GM21528 (cell line): ENCODE results near the gene TRAF3.
"Not testable (repeated sequence)": the region's sequence is repeated elsewhere in the genome, so short reads cannot be mapped to it uniquely, and the experiment has no call there.

Source experiments
- ATAC-seq: cut with Tn5 transposase; IDR thresholded peaks from one replicate; pipeline ENCODE4 v1.9.1; 2021; ENCODE audit warnings: mild to moderate bottlenecking, moderate library complexity; ENCODE audit not compliant: unreplicated experiment, low FRiP score

Gene TRAF3

DNA sequence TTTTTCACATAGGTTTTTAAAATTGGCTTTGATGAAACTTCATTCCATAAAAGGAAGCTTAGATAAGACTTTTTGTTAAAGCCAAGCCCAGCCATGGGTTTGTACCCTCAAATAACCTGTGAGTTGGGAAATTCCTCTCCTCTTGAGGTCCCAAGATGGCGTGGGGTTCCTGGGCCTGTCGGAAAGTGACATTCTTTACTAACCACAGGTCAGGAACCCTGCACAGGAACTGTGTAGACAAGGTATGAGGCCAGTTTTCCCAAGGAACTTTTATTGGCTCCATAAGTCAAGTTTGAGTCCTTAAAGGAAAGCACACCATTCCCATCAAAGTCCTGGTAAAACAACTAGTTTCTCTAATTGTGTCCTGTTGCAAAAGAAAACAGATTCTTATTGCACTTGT, 80.2 kb downstream of the TRAF3 start:
- ATAC-seq: no peak

DNA sequence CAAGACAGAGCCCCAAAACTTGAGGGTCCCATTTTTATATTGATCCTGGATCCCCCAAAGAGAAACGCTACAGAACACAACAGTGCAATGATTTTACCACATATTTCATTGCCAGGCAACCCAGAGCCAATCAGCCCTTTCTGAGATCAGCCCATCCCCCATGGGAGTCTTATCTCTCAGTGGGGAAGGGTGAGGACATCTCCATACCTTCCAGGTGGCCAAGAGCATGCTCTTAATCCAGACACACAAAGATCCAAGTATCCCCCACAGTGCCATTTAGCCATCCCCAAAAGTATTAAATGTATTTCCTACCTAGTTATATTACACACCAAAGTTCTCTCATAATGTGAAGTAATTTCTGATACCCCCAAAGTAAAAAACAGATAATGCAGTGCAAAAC, 82.7 kb downstream of the TRAF3 start:
- no peak for ATAC-seq

DNA sequence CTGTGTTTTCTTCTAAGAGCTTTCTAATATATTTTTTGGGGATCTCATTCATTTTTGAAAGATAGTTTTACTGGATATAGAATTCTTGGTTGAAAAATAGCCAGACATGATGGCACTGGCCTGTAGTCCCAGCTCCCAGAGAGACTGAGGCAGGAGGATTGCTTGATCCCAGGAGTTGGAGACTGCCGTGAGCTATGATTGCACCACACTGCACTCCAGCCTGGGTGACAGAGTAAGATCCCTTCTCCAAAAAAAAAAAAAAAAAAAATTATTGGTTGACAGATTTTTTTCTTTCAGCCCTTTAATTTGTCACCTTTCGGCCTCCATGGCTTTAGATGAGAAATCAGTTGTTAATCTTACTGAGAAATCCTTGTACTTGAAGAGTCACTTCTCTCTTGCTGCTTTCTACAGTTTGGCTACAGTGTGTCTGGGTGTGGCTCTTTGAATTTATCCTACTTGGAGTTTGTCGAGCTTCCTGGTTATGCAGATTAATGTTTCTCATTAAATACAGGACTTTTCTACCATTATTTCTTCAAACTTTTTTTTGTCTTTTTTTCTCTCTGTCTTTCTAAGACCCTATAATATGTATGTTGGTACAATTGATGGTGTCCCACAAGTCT, 85.0 kb downstream of the TRAF3 start:
- no peak for ATAC-seq

GRCh38 chr14:102863381-102863780, 86.1 kb downstream of the TRAF3 start:
- no peak for ATAC-seq

GRCh38 chr14:102865916-102866315, 88.7 kb downstream of the TRAF3 start:
- not testable (repeated sequence) for ATAC-seq

GRCh38 chr14:102866982-102867761, 89.9 kb downstream of the TRAF3 start:
- ATAC-seq: no peak

DNA sequence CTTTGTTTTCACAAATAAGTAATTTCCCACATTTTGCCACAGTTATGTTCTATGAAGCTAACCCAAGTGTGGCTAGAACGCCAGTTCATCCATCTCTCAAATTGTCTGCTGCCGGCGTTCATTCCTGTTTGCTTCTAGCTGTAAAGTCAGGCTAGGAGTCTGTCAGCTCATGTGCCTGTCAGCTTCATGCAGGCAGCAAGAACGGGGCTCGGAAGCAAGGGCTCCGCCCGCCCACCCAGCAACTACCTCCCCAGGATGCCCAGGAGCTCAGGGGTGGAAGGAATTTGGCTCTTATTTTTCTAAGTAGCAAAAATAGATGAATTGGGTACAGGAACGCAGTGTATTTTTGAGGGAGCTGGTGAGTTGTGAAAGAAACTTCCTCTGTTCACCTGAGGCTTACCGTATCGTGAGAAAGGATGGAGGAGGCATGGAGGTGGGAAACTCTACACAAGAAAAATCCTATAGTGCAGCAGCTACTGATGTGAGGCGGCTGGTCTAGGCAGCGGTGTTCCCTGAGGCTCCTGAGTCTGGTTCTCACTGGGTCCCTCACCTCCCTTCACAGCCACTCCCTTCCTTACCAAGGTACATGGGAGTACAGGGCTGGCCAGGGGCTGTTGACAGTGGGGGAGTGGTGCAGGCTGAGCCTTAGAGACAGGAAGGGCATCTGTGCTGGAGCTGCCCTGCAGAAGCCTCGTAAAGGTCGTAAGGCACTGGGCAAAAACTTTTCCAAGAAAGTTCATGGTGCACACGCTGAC, 90.8 kb downstream of the TRAF3 start:
- ATAC-seq: no peak

- no peak for ATAC-seq
Measured at GRCh38 chr14:102868956-102869547, 91.8 kb downstream of the TRAF3 start.

DNA sequence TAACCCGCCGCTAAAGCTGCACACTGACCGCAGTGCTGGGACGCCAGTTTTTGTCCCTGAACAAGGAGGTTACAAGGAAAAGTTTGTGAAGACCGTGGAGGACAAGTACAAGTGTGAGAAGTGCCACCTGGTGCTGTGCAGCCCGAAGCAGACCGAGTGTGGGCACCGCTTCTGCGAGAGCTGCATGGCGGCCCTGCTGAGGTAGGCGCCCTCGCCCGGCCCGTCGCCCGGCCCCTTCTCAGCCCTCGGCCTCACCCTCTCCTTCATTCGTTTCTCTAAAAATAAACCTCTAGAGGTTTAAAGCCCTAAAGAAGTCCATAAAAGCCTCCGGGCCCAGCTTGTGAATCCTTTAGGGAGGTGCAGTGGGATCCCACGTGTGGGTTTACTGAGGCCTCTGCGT, 93.0 kb downstream of the TRAF3 start:
- ATAC-seq: no peak

GRCh38 chr14:102870994-102871831, 94.0 kb downstream of the TRAF3 start:
- no peak for ATAC-seq

DNA sequence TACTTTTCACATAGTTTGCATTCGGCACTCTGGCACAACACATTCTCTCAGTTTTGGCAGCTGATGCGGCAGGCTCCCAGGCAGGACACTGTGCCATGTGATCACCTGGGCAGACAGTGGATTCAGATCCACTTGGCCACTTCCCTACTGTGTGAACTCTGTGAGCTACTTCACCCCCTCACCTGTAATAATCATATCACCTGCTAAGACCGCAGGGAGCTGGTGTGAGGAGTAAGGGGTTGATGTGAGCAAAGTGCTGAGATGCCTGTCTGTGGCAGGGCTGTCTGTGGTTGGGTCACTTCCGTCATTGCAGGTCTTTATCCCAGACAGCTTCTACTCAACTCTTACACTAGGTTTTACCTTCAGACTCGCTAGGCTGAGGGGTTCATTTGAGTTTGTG, 94.8 kb downstream of the TRAF3 start:
- no peak for ATAC-seq

DNA sequence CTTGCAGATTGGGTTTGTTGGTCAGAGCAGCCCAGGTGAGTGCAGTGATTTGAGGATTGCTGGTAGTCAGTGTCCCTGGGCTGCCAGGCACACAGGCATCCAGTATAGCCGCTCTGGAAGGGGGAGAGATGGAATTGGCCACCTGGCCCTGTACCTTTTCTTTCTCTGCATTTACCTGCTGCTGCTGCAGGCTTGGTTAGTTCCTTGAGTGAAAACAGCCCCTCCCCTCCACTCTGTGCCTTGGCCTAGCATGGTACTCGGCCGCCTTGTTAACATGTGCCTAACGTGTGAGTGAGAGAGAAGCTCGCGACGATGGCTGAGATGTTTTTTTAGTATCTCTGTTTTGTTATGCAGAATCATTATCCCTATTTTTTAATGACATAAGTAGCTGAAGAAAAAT, 95.9 kb downstream of the TRAF3 start:
- ATAC-seq: no peak

DNA sequence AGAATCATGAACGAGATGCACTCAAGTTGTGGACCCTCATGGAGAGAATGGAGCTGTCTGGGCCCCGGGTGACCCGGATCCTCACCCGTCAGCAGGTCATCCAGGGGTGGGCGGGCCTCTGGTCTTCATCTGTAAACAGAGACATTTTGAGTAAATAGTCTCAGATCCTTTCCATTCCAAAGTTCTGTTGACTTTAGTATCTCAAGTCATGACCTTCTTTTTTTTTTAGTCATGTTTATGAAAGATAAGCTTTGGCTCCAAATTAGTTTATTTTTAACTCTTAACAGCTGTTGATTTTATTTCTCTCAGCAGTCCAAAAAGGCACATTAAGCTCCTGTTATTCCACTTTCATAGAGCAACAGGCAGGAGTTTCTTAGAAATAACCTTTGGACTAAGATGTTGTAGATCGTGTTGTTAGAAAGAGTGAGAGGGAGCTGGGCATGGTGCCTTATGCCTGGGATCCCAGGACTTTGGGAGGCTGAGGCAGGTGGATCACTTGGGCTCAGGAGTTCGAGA, 96.4 kb downstream of the TRAF3 start:
- ATAC-seq: no peak

- ATAC-seq: no peak
Measured at GRCh38 chr14:102875652-102876051, 98.4 kb downstream of the TRAF3 start.

- not testable (repeated sequence) for ATAC-seq
Measured at GRCh38 chr14:102877511-102877910, 100.3 kb downstream of the TRAF3 start.

GRCh38 chr14:102878174-102878969, 101.1 kb downstream of the TRAF3 start:
- no peak for ATAC-seq

GRCh38 chr14:102878970-102879460, 101.8 kb downstream of the TRAF3 start:
- ATAC-seq: no peak

DNA sequence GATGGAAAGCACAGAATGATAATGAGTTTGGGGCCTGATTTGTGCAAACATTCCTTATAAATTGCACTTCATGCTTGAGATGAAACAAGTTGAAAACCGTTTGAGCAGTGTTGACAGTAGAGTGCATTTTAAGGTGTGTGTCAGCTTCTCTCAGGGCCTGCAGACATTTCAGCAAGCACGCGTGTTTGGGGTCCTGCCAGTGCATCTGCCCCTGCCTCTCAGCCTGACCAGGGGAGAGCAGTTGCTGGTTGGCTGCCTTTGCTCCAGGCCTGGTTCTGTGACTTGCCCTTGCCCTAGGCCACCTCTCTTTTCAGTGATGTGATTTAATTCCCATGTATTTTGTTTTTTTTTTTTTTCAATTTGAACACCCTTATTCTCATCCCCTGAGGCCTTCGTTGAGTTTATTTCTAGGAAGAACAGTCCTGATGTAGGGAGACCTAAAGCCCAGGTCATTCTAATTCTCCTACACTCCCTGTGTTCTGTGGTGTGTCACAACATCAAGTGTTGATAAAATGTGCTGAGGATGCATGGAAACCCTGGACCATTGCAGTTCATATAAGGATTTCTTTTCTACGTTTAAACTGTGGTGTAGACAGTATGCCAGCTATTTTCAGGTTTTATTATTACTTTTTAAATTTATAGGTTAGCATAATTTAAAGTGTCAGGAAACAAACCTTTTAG, 105.1 kb downstream of the TRAF3 start:
- no peak for ATAC-seq
